Tibial artery (tissue), 4 donors: ENCODE measurements around the gene EGF.

Experiments used
- DNase-seq, 2 donors: peaks; one replicate each; pipeline ENCODE4 v3.0.0-alpha.2; 2019
- H3K27ac ChIP-seq, 2 donors: fragments of 200-600 bp; sonication (generic) in 1 of 2; 1 replicate in 1 of 2; 2 replicates in 1 of 2; pipeline ENCODE4 v1.5.1; 2018 to 2019; ENCODE audit warnings: mild to moderate bottlenecking in 1 of 2
- H3K27me3 ChIP-seq, 2 donors: fragments of 200-600 bp; sonication (generic) in 1 of 2; one replicate each; pipeline versions ENCODE4 v1.5.1 to v1.6.0; 2016 to 2019
- H3K36me3 ChIP-seq, 3 donors: fragments of 200-600 bp; sonication (generic) in 2 of 3; one replicate each; pipeline ENCODE4 v1.5.1; 2016 to 2019; ENCODE audit warnings: mild to moderate bottlenecking in 2 of 3
- H3K4me1 ChIP-seq, 4 donors: fragments of 200-600 bp; sonication (generic) in 2 of 4; 1 replicate in 3 of 4; 2 replicates in 1 of 4; pipeline ENCODE4 v1.5.1; 2016 to 2019
- H3K4me3 ChIP-seq, 2 donors: fragments of 200-600 bp; sonication (generic) in 1 of 2; 1 replicate in 1 of 2; 2 replicates in 1 of 2; pipeline ENCODE4 v1.5.1; 2018 to 2019; ENCODE audit warnings: mild to moderate bottlenecking in 2 of 2
- H3K9me3 ChIP-seq, 3 donors: fragments of 200-600 bp; sonication (generic) in 1 of 3; one replicate each; pipeline ENCODE4 v1.5.1; 2016 to 2019
- intact Hi-C: fragments of 100-400 bp; cut with DNase I; formaldehyde crosslinking; loops from one replicate; pipeline ENCODE4 v1.15.0; 2023; ENCODE audit warnings: low total_unique reads
- TF ChIP-seq, protein P1 (sequence below), 2 experiments: fragments of 200-600 bp in 1 of 2; fragments of 450-650 bp in 1 of 2; IDR thresholded peaks; one replicate each; pipeline ENCODE4 v1.5.1; 2017 to 2019; ENCODE audit warnings: antibody characterized with exemption in 2 of 2, mild to moderate bottlenecking in 1 of 2, moderate library complexity in 1 of 2

The EGF gene

DNA sequence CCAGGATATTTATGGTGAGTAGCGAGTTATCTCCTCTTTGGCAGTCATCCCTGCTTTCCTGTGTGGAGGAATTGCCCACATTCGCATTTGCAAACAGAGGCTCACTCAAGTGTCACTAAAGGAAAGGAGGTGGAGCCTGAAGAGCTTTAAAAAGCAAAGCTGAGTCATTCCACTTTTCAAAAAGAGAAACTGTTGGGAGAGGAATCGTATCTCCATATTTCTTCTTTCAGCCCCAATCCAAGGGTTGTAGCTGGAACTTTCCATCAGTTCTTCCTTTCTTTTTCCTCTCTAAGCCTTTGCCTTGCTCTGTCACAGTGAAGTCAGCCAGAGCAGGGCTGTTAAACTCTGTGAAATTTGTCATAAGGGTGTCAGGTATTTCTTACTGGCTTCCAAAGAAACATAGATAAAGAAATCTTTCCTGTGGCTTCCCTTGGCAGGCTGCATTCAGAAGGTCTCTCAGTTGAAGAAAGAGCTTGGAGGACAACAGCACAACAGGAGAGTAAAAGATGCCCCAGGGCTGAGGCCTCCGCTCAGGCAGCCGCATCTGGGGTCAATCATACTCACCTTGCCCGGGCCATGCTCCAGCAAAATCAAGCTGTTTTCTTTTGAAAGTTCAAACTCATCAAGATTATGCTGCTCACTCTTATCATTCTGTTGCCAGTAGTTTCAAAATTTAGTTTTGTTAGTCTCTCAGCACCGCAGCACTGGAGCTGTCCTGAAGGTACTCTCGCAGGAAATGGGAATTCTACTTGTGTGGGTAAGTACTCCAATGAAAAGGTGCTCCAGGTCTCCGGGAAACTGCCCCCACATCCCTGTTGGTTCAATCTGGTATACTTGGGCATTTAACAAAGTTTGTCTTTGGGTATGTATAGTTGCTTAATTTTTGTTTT is at the start of gene EGF:
TSS of gene EGF (plus strand) at position 178 of the 890 bp plus-strand sequence. CDS start at position 631, 453 bp downstream.
- intact Hi-C loops = no loop called here
- Histone ChIP-seq H3K4me1 (no peaks in the 10 kb centered on the region), H3K9me3 (no peaks in the 10 kb centered on the region), H3K27ac (no peak within 1 kb of the TSS), H3K4me3 (no peak within 1 kb of the TSS), H3K36me3 (no peaks in the 10 kb centered on the region), H3K27me3 (no peaks in the 10 kb centered on the region)
- TF ChIP-seq, protein P1, sequence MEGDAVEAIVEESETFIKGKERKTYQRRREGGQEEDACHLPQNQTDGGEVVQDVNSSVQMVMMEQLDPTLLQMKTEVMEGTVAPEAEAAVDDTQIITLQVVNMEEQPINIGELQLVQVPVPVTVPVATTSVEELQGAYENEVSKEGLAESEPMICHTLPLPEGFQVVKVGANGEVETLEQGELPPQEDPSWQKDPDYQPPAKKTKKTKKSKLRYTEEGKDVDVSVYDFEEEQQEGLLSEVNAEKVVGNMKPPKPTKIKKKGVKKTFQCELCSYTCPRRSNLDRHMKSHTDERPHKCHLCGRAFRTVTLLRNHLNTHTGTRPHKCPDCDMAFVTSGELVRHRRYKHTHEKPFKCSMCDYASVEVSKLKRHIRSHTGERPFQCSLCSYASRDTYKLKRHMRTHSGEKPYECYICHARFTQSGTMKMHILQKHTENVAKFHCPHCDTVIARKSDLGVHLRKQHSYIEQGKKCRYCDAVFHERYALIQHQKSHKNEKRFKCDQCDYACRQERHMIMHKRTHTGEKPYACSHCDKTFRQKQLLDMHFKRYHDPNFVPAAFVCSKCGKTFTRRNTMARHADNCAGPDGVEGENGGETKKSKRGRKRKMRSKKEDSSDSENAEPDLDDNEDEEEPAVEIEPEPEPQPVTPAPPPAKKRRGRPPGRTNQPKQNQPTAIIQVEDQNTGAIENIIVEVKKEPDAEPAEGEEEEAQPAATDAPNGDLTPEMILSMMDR (IDR thresholded peaks at IDR 0.05) = no peak
- DNase-seq = no peak

DNA sequence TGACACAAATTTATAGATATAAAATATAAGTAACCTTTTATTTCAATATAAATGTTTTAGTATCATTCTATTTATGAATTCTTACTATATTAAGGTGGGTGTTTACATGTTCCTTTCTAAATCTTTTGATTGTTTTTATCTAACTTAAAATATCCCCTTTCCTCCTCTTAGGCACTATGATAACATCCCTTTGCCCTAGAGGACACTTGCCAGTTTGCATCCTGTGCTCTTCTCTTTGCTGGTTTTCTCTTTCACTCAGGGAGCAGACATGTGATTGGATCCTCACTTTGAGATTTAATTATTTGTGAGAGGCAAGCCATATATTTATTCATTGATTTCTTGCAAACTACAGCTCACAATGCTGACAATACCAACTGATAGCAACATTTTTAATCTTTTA is 48.5 kb upstream of the EGF start:
- no peaks in the 10 kb centered on the region for H3K4me1 ChIP-seq
- no peak overlapping the region for H3K27ac ChIP-seq
- no peaks in the 10 kb centered on the region for H3K27me3 ChIP-seq
- peaks cover 0 to 3% (median 0%) of the 10 kb centered on the region in 3 donors for H3K9me3 ChIP-seq
- H3K4me3 ChIP-seq = no peak overlapping the region
- no peak for DNase-seq
- intact Hi-C loops = no loop called here
- H3K36me3 ChIP-seq = no peaks in the 10 kb centered on the region
- TF ChIP-seq, protein P1 (IDR thresholded peaks at IDR 0.05) = no peak

DNA sequence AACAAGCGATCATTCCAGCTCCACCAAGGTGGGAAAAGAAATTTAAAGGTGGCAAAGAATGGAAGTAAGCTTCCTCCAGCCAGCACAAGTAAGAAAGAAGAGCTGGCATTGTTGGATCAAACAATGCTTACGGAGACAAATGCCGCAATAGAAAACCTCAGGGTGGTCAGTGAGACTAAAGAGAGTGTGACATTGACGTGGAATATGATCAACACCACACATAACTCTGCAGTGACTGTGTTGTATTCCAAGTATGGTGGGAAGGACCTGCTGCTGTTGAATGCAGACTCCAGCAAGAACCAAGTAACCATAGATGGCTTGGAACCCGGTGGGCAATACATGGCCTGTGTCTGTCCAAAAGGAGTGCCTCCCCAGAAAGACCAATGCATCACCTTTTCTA is 42.6 kb upstream of the EGF start:
- Histone ChIP-seq H3K4me3 (no peak overlapping the region), H3K4me1 (no peaks in the 10 kb centered on the region), H3K9me3 (peaks cover 0 to 5% (median 0%) of the 10 kb centered on the region in 3 donors), H3K27ac (no peak overlapping the region), H3K36me3 (peaks cover 10 to 14% (median 11%) of the 10 kb centered on the region in 3 donors), H3K27me3 (no peaks in the 10 kb centered on the region)
- no peak for DNase-seq
- intact Hi-C loops = no loop called here
- TF ChIP-seq, protein P1 (IDR thresholded peaks at IDR 0.05) = no peak

DNA sequence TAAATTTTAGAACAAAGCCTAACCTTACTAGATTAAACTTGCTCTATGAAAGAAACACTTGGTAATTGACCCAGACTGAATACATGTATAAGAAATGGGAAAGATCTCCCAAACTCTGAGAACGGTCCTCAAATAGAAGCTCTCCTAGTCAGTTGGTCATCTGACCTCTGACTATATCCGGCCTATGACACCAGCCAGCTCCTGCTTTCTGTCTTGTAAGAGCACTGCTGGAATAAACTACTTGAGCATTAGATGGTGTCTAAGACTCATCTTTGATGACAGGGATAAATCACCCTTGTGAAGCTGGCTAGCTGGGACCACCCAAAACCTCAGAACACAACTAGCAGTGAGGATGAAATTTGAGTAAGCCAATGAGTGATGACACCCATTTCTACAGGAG is 40.6 kb upstream of the EGF start:
- no peaks in the 10 kb centered on the region for H3K4me1 ChIP-seq
- H3K27ac ChIP-seq = no peak overlapping the region
- H3K36me3 ChIP-seq = peaks cover 10 to 14% (median 11%) of the 10 kb centered on the region in 3 donors
- H3K27me3 ChIP-seq = no peaks in the 10 kb centered on the region
- no peak overlapping the region for H3K4me3 ChIP-seq
- intact Hi-C loops = no loop called here
- DNase-seq = no peak
- TF ChIP-seq, protein P1 (IDR thresholded peaks at IDR 0.05) = no peak
- H3K9me3 ChIP-seq = peaks cover 0 to 5% (median 0%) of the 10 kb centered on the region in 3 donors

DNA sequence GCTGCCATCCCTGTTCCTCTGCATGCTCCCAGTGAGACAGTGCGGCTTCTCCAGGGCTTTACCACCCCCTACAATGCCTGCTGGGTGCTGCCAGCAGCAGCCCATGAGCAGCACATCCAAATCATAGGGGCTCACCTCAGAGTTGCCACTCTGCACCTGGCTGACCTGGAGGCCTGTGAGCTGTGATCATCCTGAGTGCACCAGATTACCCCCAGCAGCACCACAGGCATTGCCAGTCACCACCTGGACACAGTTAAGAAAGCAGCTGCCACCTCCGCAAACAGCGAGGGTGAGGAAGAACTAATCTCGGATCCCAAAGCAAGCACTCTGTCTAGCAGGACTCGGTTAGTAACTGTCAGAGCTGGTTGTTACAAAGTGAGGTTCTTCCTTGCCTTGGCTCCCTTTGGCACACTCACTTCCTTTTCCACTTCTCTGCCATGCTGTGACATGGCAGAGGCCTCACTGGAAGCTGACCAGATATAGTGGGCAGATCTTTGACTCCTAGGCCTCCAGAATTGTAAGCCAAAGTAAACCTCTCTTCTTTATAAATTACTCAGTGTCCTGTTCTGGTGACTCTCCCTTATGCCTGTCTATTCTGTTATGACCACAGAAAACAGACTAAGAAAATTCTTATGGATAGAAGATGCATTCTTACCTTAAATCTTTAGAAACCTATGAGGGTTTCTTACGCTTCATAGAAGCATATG is 39.6 kb upstream of the EGF start:
- intact Hi-C loops = no loop called here

More for the DNA sequence above, 39.6 kb upstream of the EGF start:
- TF ChIP-seq, protein P1 (IDR thresholded peaks at IDR 0.05) = no peak
- Histone ChIP-seq H3K27me3 (no peaks in the 10 kb centered on the region), H3K4me1 (no peaks in the 10 kb centered on the region), H3K4me3 (no peak overlapping the region), H3K9me3 (peaks cover 0 to 5% (median 0%) of the 10 kb centered on the region in 3 donors), H3K27ac (no peak overlapping the region), H3K36me3 (peaks cover 10 to 14% (median 11%) of the 10 kb centered on the region in 3 donors)
- no peak for DNase-seq
